ENCODE results near the gene ARID1B. TPM values are rescaled to one million over a fixed set of nuclear protein-coding genes. Genes with fewer than 3 reads are reported as not detected.

Gene ARID1B
- total RNA-seq, 1 donor from 2014 or later = 78.1 TPM

- no peak overlapping the region for H3K4me3 Mint-ChIP-seq (ENCODE audit: unreplicated experiment)
- H3K27me3 Mint-ChIP-seq (ENCODE audit: unreplicated experiment) = no peaks in the 10 kb centered on the region
- TF ChIP-seq CTCF (IDR thresholded peaks at IDR 0.05) = no peak
- H3K36me3 Mint-ChIP-seq (ENCODE audit: unreplicated experiment) = peaks cover 4% of the 10 kb centered on the region
- peaks cover 4% of the 10 kb centered on the region for H3K4me1 Mint-ChIP-seq (ENCODE audit: unreplicated experiment)
- H3K9me3 Mint-ChIP-seq (ENCODE audit: unreplicated experiment) = no peaks in the 10 kb centered on the region
- DNase-seq (ENCODE audit: extremely low spot score, unreplicated experiment) = no peak
- H3K27ac Mint-ChIP-seq (ENCODE audit: unreplicated experiment) = no peak overlapping the region
These were observed 263.0 kb downstream of the ARID1B start for GRCh38 chr6:157040191-157040590.

- peak overlapping the region; percentile 48 for H3K27ac Mint-ChIP-seq (ENCODE audit: unreplicated experiment)
- peak; percentile 70 for TF ChIP-seq CTCF (IDR thresholded peaks at IDR 0.05)
- H3K27me3 Mint-ChIP-seq (ENCODE audit: unreplicated experiment) = no peaks in the 10 kb centered on the region
- no peak overlapping the region for H3K4me3 Mint-ChIP-seq (ENCODE audit: unreplicated experiment)
- H3K9me3 Mint-ChIP-seq (ENCODE audit: unreplicated experiment) = no peaks in the 10 kb centered on the region
- DNase-seq (ENCODE audit: extremely low spot score, unreplicated experiment) = no peak
- H3K36me3 Mint-ChIP-seq (ENCODE audit: unreplicated experiment) = no peaks in the 10 kb centered on the region
- H3K4me1 Mint-ChIP-seq (ENCODE audit: unreplicated experiment) = peaks cover 38% of the 10 kb centered on the region
These were observed 268.8 kb downstream of the ARID1B start for GRCh38 chr6:157045831-157046454.

- H3K9me3 Mint-ChIP-seq (ENCODE audit: unreplicated experiment) = no peaks in the 10 kb centered on the region
- DNase-seq (ENCODE audit: extremely low spot score, unreplicated experiment) = no peak
- no peaks in the 10 kb centered on the region for H3K27me3 Mint-ChIP-seq (ENCODE audit: unreplicated experiment)
- peaks cover 38% of the 10 kb centered on the region for H3K4me1 Mint-ChIP-seq (ENCODE audit: unreplicated experiment)
- H3K36me3 Mint-ChIP-seq (ENCODE audit: unreplicated experiment) = no peaks in the 10 kb centered on the region
- no peak overlapping the region for H3K4me3 Mint-ChIP-seq (ENCODE audit: unreplicated experiment)
- peak overlapping the region; percentile 48 for H3K27ac Mint-ChIP-seq (ENCODE audit: unreplicated experiment)
- no peak for TF ChIP-seq CTCF (IDR thresholded peaks at IDR 0.05)
These were observed 269.6 kb downstream of the ARID1B start for GRCh38 chr6:157046776-157047175.

GRCh38 chr6:157047328-157047727, 270.1 kb downstream of the ARID1B start:
- H3K36me3 Mint-ChIP-seq (ENCODE audit: unreplicated experiment) = no peaks in the 10 kb centered on the region
- H3K4me1 Mint-ChIP-seq (ENCODE audit: unreplicated experiment) = peaks cover 38% of the 10 kb centered on the region
- H3K9me3 Mint-ChIP-seq (ENCODE audit: unreplicated experiment) = no peaks in the 10 kb centered on the region
- H3K27ac Mint-ChIP-seq (ENCODE audit: unreplicated experiment) = peak overlapping the region; percentile 48
- DNase-seq (ENCODE audit: extremely low spot score, unreplicated experiment) = no peak
- no peak overlapping the region for H3K4me3 Mint-ChIP-seq (ENCODE audit: unreplicated experiment)
- H3K27me3 Mint-ChIP-seq (ENCODE audit: unreplicated experiment) = no peaks in the 10 kb centered on the region
- TF ChIP-seq CTCF (IDR thresholded peaks at IDR 0.05) = no peak

- H3K9me3 Mint-ChIP-seq (ENCODE audit: unreplicated experiment) = no peaks in the 10 kb centered on the region
- no peaks in the 10 kb centered on the region for H3K36me3 Mint-ChIP-seq (ENCODE audit: unreplicated experiment)
- peaks cover 38% of the 10 kb centered on the region for H3K4me1 Mint-ChIP-seq (ENCODE audit: unreplicated experiment)
- no peak for DNase-seq (ENCODE audit: extremely low spot score, unreplicated experiment)
- no peak for TF ChIP-seq CTCF (IDR thresholded peaks at IDR 0.05)
- peak overlapping the region; percentile 27 for H3K27ac Mint-ChIP-seq (ENCODE audit: unreplicated experiment)
- no peaks in the 10 kb centered on the region for H3K27me3 Mint-ChIP-seq (ENCODE audit: unreplicated experiment)
- no peak overlapping the region for H3K4me3 Mint-ChIP-seq (ENCODE audit: unreplicated experiment)
These were observed 270.8 kb downstream of the ARID1B start for GRCh38 chr6:157047951-157048350.

All from osteocyte (in vitro differentiated cells).